ENCODE results near the gene FLNA.
A peak's percentile ranks its signal among the peaks of the same experiment; 100 is the strongest.

FLNA gene

DNA sequence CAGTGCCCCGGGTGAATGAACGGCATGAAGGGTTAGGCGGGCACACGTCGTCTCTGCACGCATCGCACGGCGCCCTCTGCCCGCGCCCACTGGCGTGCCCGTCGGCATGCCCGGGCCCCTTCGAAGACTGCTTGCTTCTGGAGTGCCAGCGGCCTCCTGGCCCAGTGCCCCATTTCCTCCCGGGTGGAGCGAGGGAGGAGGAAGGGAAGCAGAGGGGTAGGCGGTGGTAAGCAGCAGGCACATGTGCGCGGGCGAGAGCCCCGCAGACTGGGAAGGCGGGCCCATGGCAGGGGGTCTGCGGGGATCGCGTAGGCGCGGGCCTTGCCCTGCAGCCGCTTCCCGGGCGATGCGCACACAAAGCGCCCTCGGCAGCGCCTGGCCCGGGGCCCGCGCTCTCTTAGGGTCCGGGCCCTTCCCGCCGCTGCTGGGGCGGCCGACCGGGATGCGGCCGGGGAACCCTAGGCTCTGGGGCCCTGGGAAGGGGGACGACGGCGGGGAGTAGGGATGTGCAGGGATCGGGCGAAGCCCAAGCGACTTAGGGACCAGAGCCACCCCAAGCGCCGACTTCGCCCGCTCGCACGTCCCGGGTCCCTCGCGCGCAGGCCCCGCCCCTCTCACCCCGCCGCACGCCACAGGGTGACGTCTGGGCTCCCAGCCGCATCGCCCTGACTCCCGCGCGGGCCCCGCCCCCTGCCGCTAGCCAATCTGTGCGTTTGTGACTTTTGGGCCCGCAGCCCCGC lies 3.8 kb upstream of the FLNA start:
- DNase-seq (ENCODE audit: low spot score) = no peak

DNA sequence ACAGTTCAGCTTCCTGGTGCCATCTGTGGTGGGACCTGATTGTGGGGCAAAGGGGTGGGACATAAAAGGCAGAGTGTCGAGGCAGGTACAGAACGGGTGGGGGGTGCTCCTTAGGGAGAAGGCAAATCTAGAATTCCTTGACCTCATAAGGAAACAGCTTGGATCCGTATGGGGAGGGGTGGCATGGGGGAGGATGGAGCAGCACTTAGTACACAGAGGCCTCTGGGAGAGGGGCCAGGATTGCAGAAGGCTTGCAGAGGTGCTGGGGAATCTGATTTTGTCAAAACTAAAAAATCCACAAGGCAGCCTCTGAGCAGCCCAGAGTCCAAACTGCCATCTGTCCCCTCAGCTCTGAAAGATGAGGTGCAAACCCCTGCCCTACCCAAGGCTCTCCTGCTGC lies 2.3 kb upstream of the FLNA start:
- no peak for DNase-seq (ENCODE audit: low spot score)

- DNase-seq (ENCODE audit: low spot score) = no peak
These were observed 696 bp upstream of the FLNA start for GRCh38 chrX:154375156-154375504.

DNA sequence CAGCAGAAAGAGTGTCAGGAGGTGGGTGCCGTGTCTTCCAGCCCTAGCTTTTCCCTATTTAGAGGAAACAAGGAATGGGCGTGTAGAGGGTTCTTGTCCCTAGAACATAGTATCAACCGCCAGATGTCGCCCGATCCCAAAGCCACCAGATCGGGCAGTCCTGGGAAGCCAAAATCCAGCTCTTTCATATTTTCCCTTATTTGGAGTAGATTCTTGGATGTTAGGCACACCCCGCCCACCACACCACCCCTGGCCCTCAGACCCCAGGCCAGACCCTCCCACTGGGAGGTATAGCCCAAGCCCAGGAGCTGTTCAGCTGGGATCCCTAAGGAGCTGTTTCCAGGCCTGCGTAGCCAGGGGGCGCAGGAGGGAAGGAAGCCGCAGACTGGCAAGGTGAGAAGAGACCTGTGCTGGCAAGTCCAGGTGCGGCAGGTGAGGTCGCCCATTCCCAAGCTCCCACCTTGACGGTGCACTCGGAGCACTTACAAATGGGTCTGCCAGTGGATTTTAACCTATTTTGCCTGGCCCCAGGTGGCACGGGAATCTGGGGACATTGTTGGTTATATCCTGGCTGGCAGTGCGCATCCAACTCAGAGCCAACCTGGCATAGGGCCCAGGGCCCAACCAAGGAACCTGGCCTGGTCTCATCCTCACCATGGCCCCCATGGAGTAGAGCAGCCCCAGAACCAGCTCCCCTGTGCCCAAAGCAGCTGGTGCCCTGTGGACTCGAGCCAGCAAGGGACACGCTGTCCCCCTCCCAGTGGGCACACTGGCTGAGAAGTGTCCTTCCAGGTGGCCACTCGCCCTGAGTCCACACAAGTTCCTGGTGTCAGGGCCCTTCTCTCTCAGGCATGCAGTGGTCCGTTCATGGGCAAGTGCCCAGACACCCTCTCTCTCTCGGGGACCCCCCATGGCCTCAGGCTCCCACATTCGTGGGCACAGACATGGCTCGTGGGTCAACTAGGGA lies 811 bp downstream of the FLNA start:
- DNase-seq (ENCODE audit: low spot score) = peak; percentile 77

DNA sequence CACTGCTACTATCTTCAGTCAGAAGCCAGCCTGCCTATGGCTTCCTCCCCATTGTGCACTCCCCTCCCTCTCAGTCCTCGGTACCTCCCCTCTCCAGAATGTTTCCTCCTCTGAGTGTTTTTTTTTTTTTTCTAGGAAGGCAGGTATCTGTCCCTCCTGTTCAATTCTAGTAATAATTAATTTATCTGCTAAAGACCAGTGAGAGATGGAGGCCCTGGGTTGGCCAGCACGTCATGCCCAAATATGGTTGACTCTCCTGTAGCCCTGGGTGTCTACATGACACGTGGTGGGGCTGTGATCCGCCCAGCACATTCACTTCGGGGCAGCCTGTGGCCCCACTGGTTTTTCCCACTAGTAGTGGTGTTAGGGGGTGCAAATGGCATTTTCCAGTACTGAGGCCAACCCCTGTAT lies 1.8 kb downstream of the FLNA start:
- DNase-seq (ENCODE audit: low spot score) = no peak

- no peak for DNase-seq (ENCODE audit: low spot score)
These were observed 2.6 kb downstream of the FLNA start for GRCh38 chrX:154371789-154372300.

DNA sequence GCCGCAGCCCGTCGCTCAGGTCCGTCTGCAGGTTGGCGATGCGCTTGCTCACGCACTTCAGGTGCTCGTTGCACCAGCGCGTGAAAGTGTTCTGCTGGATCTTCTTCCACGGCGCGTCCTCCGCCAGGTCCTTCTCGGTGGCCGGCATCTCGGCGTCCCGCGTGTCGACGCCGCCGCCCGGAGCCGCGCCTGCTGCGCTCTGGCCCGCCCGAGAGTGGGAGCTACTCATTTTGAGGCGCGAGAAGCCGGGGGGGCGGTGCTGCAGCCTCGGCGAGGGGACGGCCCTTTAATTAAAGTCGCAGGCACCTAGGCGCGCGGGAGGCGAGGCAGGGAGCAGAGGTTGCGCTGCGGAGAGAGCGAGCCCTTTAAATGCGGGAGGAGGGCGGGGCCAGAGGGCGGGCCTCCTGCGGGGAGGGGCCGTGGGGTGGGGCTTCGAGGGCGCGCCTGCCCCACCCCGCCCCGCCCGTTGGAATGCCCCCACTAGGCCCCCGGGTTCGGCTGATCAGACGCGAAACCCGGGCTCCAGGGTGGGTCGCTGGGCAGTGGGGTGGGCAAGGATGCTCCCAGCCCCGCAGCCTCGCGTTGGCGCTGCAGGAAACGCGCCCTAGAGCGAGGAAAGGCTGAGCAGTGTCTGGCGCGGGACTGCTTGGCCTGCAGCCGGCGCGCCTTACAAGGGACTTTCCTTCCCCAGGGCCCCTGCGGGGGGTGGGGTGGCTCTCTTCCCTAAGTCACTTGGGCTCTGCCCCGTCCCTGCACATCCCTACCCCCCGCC lies 3.2 kb downstream of the FLNA start:
- DNase-seq (ENCODE audit: low spot score) = peak; percentile 88

DNA sequence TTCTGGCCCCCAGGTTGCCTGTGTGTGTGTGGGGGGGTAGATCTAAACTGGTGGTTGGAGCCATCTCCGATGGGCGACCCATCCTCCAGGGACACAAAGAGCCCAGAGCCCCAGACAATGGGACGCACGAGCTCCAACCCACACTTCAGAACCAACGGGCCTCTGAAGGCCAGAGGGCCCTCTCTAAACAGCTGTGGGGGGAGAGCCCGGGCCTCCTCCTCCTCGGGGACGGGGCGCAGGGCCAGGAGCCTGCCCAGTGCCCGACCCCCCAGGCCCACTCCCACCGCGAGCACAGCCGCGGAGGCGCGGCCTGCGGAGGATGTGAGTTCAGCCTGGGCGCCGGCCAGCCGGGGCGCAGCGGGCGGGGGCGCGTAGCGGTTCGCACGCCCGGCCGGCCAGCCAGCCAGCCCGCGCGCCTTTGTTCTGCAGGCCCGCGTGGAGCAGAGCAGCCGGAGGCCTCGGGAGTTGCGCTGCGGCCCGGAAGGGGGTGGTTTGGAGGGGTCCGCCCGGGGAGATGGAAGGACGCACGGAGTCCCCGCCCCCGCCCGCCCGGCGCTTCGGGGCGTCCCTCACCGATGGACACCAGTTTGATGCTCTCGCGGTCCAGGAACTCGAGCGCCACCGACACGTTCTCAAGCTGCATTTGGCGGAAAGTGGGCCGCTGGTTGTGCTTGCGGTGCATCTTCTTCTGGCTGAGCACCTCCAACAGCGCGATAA lies 4.0 kb downstream of the FLNA start:
- no peak for DNase-seq (ENCODE audit: low spot score)

GRCh38 chrX:154369449-154370299 lies 4.8 kb downstream of the FLNA start:
- peak; percentile 82 for DNase-seq (ENCODE audit: low spot score)

DNA sequence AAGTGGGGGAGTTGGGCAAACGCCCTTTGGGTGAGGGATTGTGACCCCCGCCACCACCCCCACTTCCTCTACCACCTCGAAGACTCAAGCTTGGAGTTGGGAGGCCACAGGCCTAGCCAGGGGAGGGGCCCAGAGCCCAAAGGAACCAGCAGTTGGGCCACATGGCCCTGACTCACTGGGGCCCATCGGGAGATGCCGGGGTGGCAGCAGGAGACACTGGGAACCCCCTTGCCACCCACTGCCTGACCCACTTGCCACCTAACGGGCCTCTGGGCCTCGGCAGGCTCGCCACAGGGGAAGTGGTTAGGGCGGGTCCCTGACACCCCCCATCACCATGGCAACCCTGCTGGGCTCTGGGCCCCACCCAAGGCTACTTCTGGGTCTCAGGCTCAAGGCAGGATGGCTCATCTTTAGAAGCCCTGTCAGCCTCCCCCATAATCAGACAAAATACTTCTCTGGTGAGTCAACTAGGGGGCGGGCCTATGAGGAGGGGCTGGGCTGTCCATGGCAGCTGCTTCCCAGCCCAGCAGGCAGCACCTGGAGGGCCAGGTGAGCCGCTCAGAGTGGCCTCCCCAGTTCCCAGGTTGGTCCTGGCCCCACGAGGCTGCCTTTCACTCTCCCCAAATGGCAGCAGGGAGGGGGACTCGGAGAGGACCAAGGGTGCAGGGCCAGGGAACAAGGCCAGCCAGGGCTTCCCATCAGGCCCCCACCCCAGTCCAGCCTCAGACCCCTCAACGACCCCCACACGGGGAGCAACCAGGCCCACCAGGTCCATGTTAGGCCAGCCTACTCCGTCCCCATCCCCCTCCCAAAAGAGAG lies 5.6 kb downstream of the FLNA start:
- DNase-seq (ENCODE audit: low spot score) = no peak

- DNase-seq (ENCODE audit: low spot score) = no peak
These were observed 6.7 kb downstream of the FLNA start for GRCh38 chrX:154367474-154368308.

DNA sequence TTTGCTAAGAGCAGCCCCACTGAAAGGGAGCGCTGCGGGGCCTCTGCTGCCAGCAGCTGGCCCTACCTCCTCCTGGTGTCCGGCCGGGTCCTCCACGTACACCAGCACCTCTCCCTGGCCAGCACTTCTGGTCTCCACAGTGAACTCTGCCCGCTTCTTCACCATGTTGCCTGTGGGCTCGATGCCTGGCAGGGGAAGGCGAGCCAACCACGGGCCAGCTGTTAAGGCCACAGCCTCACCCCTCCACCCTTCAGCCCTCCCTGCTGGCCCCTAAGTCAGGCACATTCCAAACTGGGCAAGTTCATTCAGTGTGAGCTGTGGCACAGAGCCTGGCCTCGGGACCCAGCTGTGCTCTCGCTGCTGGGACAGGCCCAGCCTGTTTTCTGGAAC lies 7.8 kb downstream of the FLNA start:
- DNase-seq (ENCODE audit: low spot score) = no peak

GRCh38 chrX:154365997-154366665 lies 8.3 kb downstream of the FLNA start:
- no peak for DNase-seq (ENCODE audit: low spot score)

DNA sequence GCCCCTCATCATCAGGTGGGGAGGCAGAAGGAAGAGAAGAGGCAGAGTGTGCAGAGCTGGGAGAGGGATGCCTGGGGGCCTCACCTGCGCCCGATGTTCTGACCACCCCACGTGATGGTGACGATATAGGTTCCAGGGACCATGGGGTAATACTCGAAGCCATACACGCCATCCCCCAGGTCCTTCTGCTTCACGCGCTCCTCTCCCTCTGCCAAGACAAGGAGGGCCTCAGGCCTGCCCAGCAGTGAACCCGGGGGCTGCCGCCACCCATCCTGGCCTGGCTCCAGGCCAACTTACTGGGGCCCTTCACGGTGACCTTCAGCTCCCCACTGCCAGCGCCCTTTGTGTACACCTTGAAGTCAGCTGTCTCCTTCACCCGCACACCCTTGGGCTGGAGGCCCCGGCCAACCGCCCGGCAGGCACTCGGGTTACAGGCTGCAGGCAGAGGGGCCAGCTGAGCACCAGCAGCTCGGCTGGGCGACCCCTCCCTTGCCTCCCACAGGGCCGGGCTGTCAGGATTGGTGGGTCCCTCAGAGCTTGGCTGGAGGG lies 9.3 kb downstream of the FLNA start:
- DNase-seq (ENCODE audit: low spot score) = no peak

GRCh38 chrX:154363706-154364439 lies 10.6 kb downstream of the FLNA start:
- no peak for DNase-seq (ENCODE audit: low spot score)

DNA sequence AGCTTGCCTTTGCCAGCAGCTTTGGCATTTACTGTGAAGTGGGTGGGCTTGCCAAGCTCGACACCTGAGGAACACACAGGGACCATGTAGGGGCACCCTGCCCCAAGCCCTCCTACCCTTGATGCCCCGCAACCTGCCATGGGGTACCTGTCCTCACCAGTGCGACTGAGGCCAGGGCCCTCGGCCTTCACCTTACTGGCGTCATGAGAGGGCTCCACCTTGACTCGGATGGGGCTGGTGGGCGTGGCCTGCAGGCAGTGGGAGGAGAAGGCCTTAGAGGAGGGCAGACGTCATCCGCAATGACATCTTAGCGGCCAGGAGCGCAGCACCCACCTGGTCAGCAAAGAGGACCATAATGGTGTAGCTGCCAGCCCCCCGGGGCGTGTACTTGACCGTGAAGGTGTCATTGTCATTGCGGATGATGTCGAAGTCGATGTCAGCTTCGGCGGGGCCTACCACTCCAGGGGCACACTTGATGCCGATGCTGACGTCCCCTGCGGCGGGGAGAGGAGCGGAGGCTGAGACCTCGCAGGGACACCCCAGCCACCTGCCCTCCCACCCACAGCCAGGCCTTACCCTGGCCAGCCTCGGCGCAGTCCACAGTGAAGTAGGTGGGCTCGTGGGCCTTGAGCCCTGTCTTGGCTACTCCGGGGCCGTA lies 12.2 kb downstream of the FLNA start:
- DNase-seq (ENCODE audit: low spot score) = no peak

Measured in ecto neural progenitor cell (in vitro differentiated cells).